ENCODE results near the gene BUD31.
"Not testable (repeated sequence)": the region's sequence is repeated elsewhere in the genome, so short reads cannot be mapped to it uniquely, and the experiment has no call there.

Gene BUD31

DNA sequence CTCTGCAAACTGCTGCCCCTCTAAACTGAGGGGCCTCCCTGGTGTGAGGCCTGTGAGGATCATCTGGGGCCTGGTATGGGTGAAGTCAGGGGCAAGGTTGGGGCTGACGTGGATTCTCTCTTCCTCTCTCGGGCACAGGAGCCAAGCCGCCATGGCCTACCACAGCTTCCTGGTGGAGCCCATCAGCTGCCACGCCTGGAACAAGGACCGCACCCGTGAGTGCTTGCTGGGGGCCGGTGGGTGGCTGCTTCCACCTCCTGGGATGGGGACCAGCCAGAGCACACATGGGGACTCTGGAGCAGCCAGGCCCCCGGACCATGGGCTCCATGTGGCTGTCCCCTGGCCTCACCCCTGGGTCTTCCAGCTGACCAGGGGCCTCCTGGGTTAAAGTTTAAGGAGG lies 23.2 kb upstream of the BUD31 start:
- H3K9me3 ChIP-seq (ENCODE audit: low read depth, low read length), result no peaks in the 10 kb centered on the region
- H3K36me3 ChIP-seq (ENCODE audit: insufficient read depth, low read length), result no peaks in the 10 kb centered on the region
- H3K4me3 ChIP-seq, result no peak overlapping the region
- no peak overlapping the region for H3K27ac ChIP-seq
- DNase-seq (ENCODE audit: low read depth, low spot score), result no peak
- no peak for TF ChIP-seq POLR2AphosphoS5 (IDR thresholded peaks at IDR 0.05; ENCODE audit: borderline replicate concordance, low read depth, low read length)
- no peak for TF ChIP-seq EZH2 (IDR thresholded peaks at IDR 0.05)
- no peak for TF ChIP-seq FOXP2 (optimal IDR thresholded peaks at IDR 0.05; ENCODE audit: control extremely low read depth, extremely low read length, insufficient read depth)
- H3K9ac ChIP-seq (ENCODE audit: insufficient read length), result no peak overlapping the region

DNA sequence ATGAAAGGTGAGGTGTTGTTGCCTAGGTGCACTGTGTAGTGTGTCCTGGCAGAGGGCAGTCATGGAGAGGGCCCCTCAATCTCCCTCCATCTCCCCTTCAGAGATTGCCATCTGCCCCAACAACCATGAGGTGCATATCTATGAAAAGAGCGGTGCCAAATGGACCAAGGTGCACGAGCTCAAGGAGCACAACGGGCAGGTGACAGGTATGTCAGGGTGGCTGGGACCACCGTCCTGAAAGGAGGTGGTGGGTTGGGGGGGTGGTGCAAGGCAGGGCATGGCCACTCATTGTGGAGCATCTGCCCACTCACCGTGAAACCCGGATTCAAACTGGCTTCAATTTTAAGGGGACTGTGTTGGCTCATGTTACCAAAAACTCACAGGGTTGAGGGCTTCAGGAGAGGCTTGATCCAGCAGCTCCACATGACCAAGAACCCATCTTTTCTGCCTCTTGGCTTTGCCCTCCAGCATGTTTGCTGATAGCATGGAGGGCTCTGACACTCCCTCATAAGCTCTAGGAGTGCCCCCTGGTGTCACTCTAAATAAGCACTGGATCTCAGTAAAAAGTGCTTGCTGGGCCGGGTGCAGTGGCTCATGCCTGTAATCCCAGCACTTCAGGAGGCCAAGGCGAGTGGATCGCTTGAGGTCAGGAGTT lies 22.1 kb upstream of the BUD31 start:
- no peak overlapping the region for H3K9ac ChIP-seq (ENCODE audit: insufficient read length)

DNA sequence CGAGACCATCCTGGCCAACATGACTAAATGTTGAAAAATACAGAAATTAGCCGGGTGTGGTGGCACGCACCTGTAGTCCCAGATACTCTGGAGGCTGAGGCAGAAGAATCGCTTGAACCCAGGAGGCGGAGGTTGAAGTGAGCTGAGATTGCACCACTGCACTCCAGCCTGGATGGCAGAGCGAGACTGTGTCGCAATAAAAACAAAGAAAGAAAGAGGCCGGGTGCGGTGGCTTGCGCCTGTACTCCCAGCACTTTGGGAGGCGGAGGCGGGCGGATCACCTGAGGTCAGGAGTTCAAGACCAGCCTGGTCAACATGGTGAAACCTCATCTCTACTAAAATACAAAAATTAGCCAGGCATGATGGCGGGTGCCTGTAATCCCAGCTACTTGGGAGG lies 21.5 kb upstream of the BUD31 start:
- H3K9ac ChIP-seq (ENCODE audit: insufficient read length); H3K27ac ChIP-seq; H3K36me3 ChIP-seq (ENCODE audit: insufficient read depth, low read length); DNase-seq (ENCODE audit: low read depth, low spot score); H3K9me3 ChIP-seq (ENCODE audit: low read depth, low read length); H3K4me3 ChIP-seq: not testable (repeated sequence)

More for the DNA sequence above, 22.1 kb upstream of the BUD31 start:
- H3K36me3 ChIP-seq (ENCODE audit: insufficient read depth, low read length), result no peaks in the 10 kb centered on the region
- H3K4me3 ChIP-seq, result no peak overlapping the region
- DNase-seq (ENCODE audit: low read depth, low spot score), result no peak
- H3K27ac ChIP-seq, result no peak overlapping the region
- no peak for TF ChIP-seq POLR2AphosphoS5 (IDR thresholded peaks at IDR 0.05; ENCODE audit: borderline replicate concordance, low read depth, low read length)
- TF ChIP-seq EZH2 (IDR thresholded peaks at IDR 0.05), result no peak
- no peak for TF ChIP-seq FOXP2 (optimal IDR thresholded peaks at IDR 0.05; ENCODE audit: control extremely low read depth, extremely low read length, insufficient read depth)
- no peaks in the 10 kb centered on the region for H3K9me3 ChIP-seq (ENCODE audit: low read depth, low read length)

DNA sequence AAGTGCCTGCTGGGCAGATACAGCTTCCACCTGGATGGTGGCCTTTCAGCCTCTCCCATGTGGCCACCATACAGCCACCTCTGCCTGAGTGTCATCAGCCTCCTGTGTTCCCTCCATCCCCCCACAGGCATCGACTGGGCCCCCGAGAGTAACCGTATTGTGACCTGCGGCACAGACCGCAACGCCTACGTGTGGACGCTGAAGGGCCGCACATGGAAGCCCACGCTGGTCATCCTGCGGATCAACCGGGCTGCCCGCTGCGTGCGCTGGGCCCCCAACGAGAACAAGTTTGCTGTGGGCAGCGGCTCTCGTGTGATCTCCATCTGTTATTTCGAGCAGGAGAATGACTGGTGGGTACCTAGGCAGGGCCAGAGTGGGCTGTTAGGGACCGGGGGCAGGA lies 20.9 kb upstream of the BUD31 start:
- no peak for DNase-seq (ENCODE audit: low read depth, low spot score)
- Histone ChIP-seq H3K36me3 (ENCODE audit: insufficient read depth, low read length) (no peaks in the 10 kb centered on the region), H3K9ac (ENCODE audit: insufficient read length) (no peak overlapping the region), H3K27ac (no peak overlapping the region), H3K9me3 (ENCODE audit: low read depth, low read length) (no peaks in the 10 kb centered on the region), H3K4me3 (no peak overlapping the region)
- no peak for TF ChIP-seq EZH2 (IDR thresholded peaks at IDR 0.05)
- TF ChIP-seq FOXP2 (optimal IDR thresholded peaks at IDR 0.05; ENCODE audit: control extremely low read depth, extremely low read length, insufficient read depth), result no peak
- no peak for TF ChIP-seq POLR2AphosphoS5 (IDR thresholded peaks at IDR 0.05; ENCODE audit: borderline replicate concordance, low read depth, low read length)

DNA sequence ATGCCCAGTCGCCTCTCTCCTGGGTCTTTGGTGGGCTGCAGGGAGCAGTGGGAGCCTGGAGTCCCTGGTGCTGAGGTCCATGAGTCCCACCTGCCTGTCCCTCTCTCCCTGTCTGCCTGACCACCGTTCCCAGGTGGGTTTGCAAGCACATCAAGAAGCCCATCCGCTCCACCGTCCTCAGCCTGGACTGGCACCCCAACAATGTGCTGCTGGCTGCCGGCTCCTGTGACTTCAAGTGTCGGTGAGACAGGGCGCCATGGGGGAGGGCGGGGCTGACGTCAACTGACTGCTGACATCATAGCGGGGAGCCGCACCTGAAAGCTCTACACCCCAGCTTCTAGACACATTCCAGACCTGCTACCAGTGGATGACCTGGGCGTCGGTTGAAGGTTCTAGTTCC lies 19.0 kb upstream of the BUD31 start:
- DNase-seq (ENCODE audit: low read depth, low spot score), result no peak

DNA sequence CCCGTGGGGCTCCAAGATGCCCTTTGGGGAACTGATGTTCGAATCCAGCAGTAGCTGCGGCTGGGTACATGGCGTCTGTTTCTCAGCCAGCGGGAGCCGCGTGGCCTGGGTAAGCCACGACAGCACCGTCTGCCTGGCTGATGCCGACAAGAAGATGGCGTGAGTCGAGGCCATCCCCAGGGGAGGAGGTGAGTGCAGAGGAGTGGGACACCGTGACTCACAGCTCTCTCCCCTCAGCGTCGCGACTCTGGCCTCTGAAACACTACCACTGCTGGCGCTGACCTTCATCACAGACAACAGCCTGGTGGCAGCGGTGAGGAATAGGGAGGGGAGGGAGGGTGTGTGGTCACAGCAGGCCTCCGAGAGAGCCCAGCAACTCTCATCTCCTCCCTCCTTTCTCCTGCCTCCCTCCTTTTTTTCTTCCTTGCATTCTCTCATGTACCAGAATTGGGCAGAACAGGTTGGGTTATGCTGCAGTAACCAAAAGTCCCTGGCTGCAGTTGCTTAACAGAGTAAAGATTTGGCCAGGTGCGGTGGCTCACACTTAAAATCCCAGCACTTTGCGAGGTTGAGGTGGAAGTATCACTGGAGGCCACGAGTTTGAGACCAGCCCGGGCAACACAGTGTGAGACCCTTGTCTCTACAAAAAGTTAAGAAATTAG lies 17.7 kb upstream of the BUD31 start:
- Histone ChIP-seq H3K9ac (ENCODE audit: insufficient read length) (no peak overlapping the region), H3K27ac (no peak overlapping the region), H3K36me3 (ENCODE audit: insufficient read depth, low read length) (peaks cover 5% of the 10 kb centered on the region; the same call in 1 of the 2 replicates), H3K9me3 (ENCODE audit: low read depth, low read length) (no peaks in the 10 kb centered on the region), H3K4me3 (no peak overlapping the region)
- TF ChIP-seq FOXP2 (optimal IDR thresholded peaks at IDR 0.05; ENCODE audit: control extremely low read depth, extremely low read length, insufficient read depth), result no peak
- TF ChIP-seq POLR2AphosphoS5 (IDR thresholded peaks at IDR 0.05; ENCODE audit: borderline replicate concordance, low read depth, low read length), result no peak
- no peak for TF ChIP-seq EZH2 (IDR thresholded peaks at IDR 0.05)
- no peak for DNase-seq (ENCODE audit: low read depth, low spot score)

More for the DNA sequence above, 19.0 kb upstream of the BUD31 start:
- peaks cover 5% of the 10 kb centered on the region; the same call in 1 of the 2 replicates for H3K36me3 ChIP-seq (ENCODE audit: insufficient read depth, low read length)
- H3K9me3 ChIP-seq (ENCODE audit: low read depth, low read length), result no peaks in the 10 kb centered on the region
- no peak overlapping the region for H3K4me3 ChIP-seq
- no peak overlapping the region for H3K27ac ChIP-seq
- no peak for TF ChIP-seq POLR2AphosphoS5 (IDR thresholded peaks at IDR 0.05; ENCODE audit: borderline replicate concordance, low read depth, low read length)
- TF ChIP-seq FOXP2 (optimal IDR thresholded peaks at IDR 0.05; ENCODE audit: control extremely low read depth, extremely low read length, insufficient read depth), result no peak
- TF ChIP-seq EZH2 (IDR thresholded peaks at IDR 0.05), result no peak
- no peak overlapping the region for H3K9ac ChIP-seq (ENCODE audit: insufficient read length)

DNA sequence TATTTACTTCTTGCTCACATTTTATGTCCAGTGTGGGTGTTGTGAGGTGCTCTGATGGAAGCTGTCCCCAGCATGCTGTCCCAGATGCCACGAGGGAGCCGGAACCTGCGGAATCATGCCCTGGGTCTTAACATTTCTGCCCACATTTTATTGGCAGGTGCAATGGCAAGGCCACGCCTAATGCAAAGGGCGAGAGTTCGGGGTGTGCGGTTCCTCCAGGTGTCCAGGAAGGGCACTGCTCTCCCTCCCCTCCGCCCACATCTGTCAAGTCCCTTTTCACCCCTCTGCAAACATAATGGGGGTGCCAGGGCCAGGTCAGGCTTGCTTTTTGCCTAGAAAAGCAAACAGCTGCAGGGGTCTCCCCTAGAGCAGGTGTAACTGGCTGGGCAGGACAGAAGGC lies 16.7 kb upstream of the BUD31 start:
- no peak overlapping the region for H3K9ac ChIP-seq (ENCODE audit: insufficient read length)
- peaks cover 7% of the 10 kb centered on the region; the same call in 1 of the 2 replicates for H3K36me3 ChIP-seq (ENCODE audit: insufficient read depth, low read length)
- TF ChIP-seq EZH2 (IDR thresholded peaks at IDR 0.05), result no peak
- no peak for TF ChIP-seq FOXP2 (optimal IDR thresholded peaks at IDR 0.05; ENCODE audit: control extremely low read depth, extremely low read length, insufficient read depth)
- TF ChIP-seq POLR2AphosphoS5 (IDR thresholded peaks at IDR 0.05; ENCODE audit: borderline replicate concordance, low read depth, low read length), result no peak
- H3K4me3 ChIP-seq, result no peak overlapping the region
- H3K9me3 ChIP-seq (ENCODE audit: low read depth, low read length), result no peaks in the 10 kb centered on the region
- DNase-seq (ENCODE audit: low read depth, low spot score), result no peak
- H3K27ac ChIP-seq, result no peak overlapping the region

DNA sequence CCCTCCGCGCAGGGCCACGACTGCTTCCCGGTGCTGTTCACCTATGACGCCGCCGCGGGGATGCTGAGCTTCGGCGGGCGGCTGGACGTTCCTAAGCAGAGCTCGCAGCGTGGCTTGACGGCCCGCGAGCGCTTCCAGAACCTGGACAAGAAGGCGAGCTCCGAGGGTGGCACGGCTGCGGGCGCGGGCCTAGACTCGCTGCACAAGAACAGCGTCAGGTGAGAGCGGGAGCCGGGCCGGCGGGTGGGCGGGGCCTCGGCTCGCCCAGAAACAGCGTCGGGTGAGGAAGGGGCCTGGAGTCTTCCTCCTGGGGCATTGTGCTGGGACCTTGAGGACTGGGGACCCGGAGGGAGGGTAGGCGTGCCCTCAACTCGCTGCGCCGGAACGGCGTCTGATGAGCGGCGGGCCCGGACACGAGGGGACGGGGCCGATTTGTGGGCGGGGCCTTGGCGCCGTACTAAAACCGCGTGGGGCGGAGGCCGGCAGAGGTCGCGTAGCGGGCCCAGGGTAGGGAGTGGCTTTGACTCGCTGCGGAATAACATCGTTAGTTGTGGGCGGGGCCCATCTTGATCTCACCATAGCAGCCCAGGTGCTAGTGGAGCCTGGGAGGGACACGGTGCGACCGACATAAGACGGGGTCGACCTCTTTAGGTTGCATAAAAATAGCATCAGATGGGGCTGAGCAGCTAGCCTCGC lies 16.0 kb upstream of the BUD31 start:
- Histone ChIP-seq H3K9me3 (ENCODE audit: low read depth, low read length) (no peaks in the 10 kb centered on the region), H3K27ac (no peak overlapping the region), H3K9ac (ENCODE audit: insufficient read length) (peak overlapping the region; percentile 19), H3K4me3 (peak overlapping the region; percentile 78), H3K36me3 (ENCODE audit: insufficient read depth, low read length) (peaks cover 14% of the 10 kb centered on the region; the same call in 1 of the 2 replicates)
- TF ChIP-seq EZH2 (IDR thresholded peaks at IDR 0.05), result no peak
- peak; percentile 68 for TF ChIP-seq POLR2AphosphoS5 (IDR thresholded peaks at IDR 0.05; ENCODE audit: borderline replicate concordance, low read depth, low read length)
- no peak for DNase-seq (ENCODE audit: low read depth, low spot score)

Data from SK-N-MC (cell line).